Jurkat, Clone E6-1 (cell line): ENCODE measurements around the gene CACNB4.

Experiments
- DNase-seq: peaks from one replicate; pipeline ENCODE4 v3.0.0-alpha.2; 2011; ENCODE audit warnings: low read depth, low spot score
- H3K4me3 ChIP-seq: 2 replicates; pipeline ENCODE4 v1.5.1; 2011; ENCODE audit warnings: mild to moderate bottlenecking, low read length, control low read depth, moderate library complexity

Gene CACNB4

GRCh38 chr2:151991010-151991409 is 107.8 kb downstream of the CACNB4 start:
- no peak overlapping the region for H3K4me3 ChIP-seq
- DNase-seq = no peak

- DNase-seq = no peak
Measured at GRCh38 chr2:151989378-151989777, 109.5 kb downstream of the CACNB4 start.

GRCh38 chr2:151987484-151987883 is 111.4 kb downstream of the CACNB4 start:
- H3K4me3 ChIP-seq = no peak overlapping the region

More at GRCh38 chr2:151989378-151989777, 109.5 kb downstream of the CACNB4 start:
- H3K4me3 ChIP-seq = no peak overlapping the region

GRCh38 chr2:151984424-151985083 is 114.3 kb downstream of the CACNB4 start:
- no peak for DNase-seq
- no peak overlapping the region for H3K4me3 ChIP-seq

More at GRCh38 chr2:151987484-151987883, 111.4 kb downstream of the CACNB4 start:
- no peak for DNase-seq

- no peak overlapping the region for H3K4me3 ChIP-seq
- no peak for DNase-seq
Measured at GRCh38 chr2:151983221-151983620, 115.6 kb downstream of the CACNB4 start.

- no peak for DNase-seq
- H3K4me3 ChIP-seq = no peak overlapping the region
Measured at GRCh38 chr2:151981886-151982285, 117.0 kb downstream of the CACNB4 start.

- DNase-seq = no peak
- H3K4me3 ChIP-seq = no peak overlapping the region
Measured at GRCh38 chr2:151979694-151980093, 119.2 kb downstream of the CACNB4 start.

GRCh38 chr2:151978709-151979108 is 120.1 kb downstream of the CACNB4 start:
- no peak overlapping the region for H3K4me3 ChIP-seq
- DNase-seq = no peak

GRCh38 chr2:151977631-151978030 is 121.2 kb downstream of the CACNB4 start:
- no peak for DNase-seq
- no peak overlapping the region for H3K4me3 ChIP-seq

- H3K4me3 ChIP-seq = no peak overlapping the region
- DNase-seq = no peak
Measured at GRCh38 chr2:151976945-151977353, 121.9 kb downstream of the CACNB4 start.

- no peak for DNase-seq
- no peak overlapping the region for H3K4me3 ChIP-seq
Measured at GRCh38 chr2:151975460-151976414, 123.1 kb downstream of the CACNB4 start.

- no peak overlapping the region for H3K4me3 ChIP-seq
- no peak for DNase-seq
Measured at GRCh38 chr2:151974988-151975387, 123.9 kb downstream of the CACNB4 start.

GRCh38 chr2:151973901-151974199 is 125.0 kb downstream of the CACNB4 start:
- H3K4me3 ChIP-seq = no peak overlapping the region
- DNase-seq = peak; percentile 8

GRCh38 chr2:151973013-151973900 is 125.6 kb downstream of the CACNB4 start:
- DNase-seq = no peak

GRCh38 chr2:151972241-151973012 is 126.4 kb downstream of the CACNB4 start:
- no peak overlapping the region for H3K4me3 ChIP-seq
- DNase-seq = no peak

More at GRCh38 chr2:151973013-151973900, 125.6 kb downstream of the CACNB4 start:
- no peak overlapping the region for H3K4me3 ChIP-seq

GRCh38 chr2:151971301-151972051 is 127.4 kb downstream of the CACNB4 start:
- H3K4me3 ChIP-seq = no peak overlapping the region
- no peak for DNase-seq

- DNase-seq = no peak
- H3K4me3 ChIP-seq = no peak overlapping the region
Measured at GRCh38 chr2:151968770-151969470, 129.9 kb downstream of the CACNB4 start.
